H1 (cell line): ENCODE data around the gene DYRK2. TPM values are rescaled to one million over a fixed set of nuclear protein-coding genes. Genes with fewer than 3 reads are reported as not detected.

Experiments
- KDM1A ChIP-seq: fragments of 200-600, 300-600 bp; sonication (generic); IDR thresholded peaks from 2 replicates; pipeline ENCODE4 v1.7.1; 2016; ENCODE audit warnings: mild to moderate bottlenecking, low read length, borderline replicate concordance
- ZNF274 ChIP-seq: IDR thresholded peaks from 2 replicates; pipeline ENCODE4 v1.7.0; 2012; ENCODE audit warnings: low read length, borderline replicate concordance; ENCODE audit errors: extremely low read depth
- polyA plus RNA-seq, 7 experiments: library from polyadenylated mRNA; depleted of rRNA in 3 of 7; stranded (reverse) in 5 of 7; unstranded in 2 of 7; fragments of >200 nt in 5 of 7; fragments of 200-250 nt in 2 of 7; gene quantifications; 1 replicate in 5 of 7; 2 replicates in 1 of 7; 4 replicates in 1 of 7; pipeline versions ENCODE4 v1.2.1 to v1.2.3, GENCODE V29; 2011 to 2013; ENCODE audit warnings: missing spikeins in 2 of 7, mixed read lengths in 2 of 7
- total RNA-seq: library from RNA; stranded (reverse); fragmentation: NEBNext Ultra II Directional; extraction: Animal tissue kit (Norgen Biotek cat#: 25700); gene quantifications from 2 replicates; pipeline ENCODE4 v1.2.1, GENCODE V29; 2021
- TF ChIP-seq, protein P1 (sequence below): fragments of 300-600 bp; sonication (generic); IDR thresholded peaks from 2 replicates; pipeline ENCODE4 v1.7.1; 2012; ENCODE audit warnings: low read length, moderate library complexity, mild to moderate bottlenecking, inconsistent platforms; ENCODE audit not compliant: insufficient replicate concordance
- TF ChIP-seq, protein P2 (sequence below), 3 experiments: IDR thresholded peaks; 1 replicate in 2 of 3; 2 replicates in 1 of 3; pipeline versions ENCODE4 v1.5.1 to v1.6.1; 2011; ENCODE audit warnings: low read length in 3 of 3, mild to moderate bottlenecking in 3 of 3, inconsistent platforms in 2 of 3, low read depth in 1 of 3, moderate library complexity in 1 of 3; ENCODE audit not compliant: insufficient read depth in 1 of 3; ENCODE audit errors: control extremely low read depth in 1 of 3

DYRK2 gene
- total and polyA plus RNA-seq, 2 of the 8 experiments (the other 6 are each of a cell fraction or from before 2014, with no cell fraction given) = 11.2 to 31.6 TPM

DNA sequence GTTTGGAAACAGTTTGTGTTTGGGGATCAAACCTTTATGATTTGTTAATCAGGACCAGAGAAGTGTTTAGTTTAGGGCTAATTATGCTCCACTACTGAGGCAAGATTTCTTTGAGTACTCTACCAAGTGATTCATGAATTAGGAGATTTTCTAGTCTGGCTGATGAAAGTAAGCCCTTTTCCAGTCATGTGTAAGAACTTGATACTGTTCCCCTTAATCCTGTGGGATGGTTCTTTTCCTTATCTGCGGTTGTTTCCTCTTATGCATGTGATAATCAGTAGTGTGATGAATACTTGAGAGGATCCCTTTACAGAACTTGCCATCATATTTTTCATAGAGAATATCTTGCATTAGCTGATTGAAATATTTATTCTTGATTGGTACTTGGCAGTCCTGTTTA lies 42.1 kb downstream of the DYRK2 start (continued):
- TF ChIP-seq, protein P1, sequence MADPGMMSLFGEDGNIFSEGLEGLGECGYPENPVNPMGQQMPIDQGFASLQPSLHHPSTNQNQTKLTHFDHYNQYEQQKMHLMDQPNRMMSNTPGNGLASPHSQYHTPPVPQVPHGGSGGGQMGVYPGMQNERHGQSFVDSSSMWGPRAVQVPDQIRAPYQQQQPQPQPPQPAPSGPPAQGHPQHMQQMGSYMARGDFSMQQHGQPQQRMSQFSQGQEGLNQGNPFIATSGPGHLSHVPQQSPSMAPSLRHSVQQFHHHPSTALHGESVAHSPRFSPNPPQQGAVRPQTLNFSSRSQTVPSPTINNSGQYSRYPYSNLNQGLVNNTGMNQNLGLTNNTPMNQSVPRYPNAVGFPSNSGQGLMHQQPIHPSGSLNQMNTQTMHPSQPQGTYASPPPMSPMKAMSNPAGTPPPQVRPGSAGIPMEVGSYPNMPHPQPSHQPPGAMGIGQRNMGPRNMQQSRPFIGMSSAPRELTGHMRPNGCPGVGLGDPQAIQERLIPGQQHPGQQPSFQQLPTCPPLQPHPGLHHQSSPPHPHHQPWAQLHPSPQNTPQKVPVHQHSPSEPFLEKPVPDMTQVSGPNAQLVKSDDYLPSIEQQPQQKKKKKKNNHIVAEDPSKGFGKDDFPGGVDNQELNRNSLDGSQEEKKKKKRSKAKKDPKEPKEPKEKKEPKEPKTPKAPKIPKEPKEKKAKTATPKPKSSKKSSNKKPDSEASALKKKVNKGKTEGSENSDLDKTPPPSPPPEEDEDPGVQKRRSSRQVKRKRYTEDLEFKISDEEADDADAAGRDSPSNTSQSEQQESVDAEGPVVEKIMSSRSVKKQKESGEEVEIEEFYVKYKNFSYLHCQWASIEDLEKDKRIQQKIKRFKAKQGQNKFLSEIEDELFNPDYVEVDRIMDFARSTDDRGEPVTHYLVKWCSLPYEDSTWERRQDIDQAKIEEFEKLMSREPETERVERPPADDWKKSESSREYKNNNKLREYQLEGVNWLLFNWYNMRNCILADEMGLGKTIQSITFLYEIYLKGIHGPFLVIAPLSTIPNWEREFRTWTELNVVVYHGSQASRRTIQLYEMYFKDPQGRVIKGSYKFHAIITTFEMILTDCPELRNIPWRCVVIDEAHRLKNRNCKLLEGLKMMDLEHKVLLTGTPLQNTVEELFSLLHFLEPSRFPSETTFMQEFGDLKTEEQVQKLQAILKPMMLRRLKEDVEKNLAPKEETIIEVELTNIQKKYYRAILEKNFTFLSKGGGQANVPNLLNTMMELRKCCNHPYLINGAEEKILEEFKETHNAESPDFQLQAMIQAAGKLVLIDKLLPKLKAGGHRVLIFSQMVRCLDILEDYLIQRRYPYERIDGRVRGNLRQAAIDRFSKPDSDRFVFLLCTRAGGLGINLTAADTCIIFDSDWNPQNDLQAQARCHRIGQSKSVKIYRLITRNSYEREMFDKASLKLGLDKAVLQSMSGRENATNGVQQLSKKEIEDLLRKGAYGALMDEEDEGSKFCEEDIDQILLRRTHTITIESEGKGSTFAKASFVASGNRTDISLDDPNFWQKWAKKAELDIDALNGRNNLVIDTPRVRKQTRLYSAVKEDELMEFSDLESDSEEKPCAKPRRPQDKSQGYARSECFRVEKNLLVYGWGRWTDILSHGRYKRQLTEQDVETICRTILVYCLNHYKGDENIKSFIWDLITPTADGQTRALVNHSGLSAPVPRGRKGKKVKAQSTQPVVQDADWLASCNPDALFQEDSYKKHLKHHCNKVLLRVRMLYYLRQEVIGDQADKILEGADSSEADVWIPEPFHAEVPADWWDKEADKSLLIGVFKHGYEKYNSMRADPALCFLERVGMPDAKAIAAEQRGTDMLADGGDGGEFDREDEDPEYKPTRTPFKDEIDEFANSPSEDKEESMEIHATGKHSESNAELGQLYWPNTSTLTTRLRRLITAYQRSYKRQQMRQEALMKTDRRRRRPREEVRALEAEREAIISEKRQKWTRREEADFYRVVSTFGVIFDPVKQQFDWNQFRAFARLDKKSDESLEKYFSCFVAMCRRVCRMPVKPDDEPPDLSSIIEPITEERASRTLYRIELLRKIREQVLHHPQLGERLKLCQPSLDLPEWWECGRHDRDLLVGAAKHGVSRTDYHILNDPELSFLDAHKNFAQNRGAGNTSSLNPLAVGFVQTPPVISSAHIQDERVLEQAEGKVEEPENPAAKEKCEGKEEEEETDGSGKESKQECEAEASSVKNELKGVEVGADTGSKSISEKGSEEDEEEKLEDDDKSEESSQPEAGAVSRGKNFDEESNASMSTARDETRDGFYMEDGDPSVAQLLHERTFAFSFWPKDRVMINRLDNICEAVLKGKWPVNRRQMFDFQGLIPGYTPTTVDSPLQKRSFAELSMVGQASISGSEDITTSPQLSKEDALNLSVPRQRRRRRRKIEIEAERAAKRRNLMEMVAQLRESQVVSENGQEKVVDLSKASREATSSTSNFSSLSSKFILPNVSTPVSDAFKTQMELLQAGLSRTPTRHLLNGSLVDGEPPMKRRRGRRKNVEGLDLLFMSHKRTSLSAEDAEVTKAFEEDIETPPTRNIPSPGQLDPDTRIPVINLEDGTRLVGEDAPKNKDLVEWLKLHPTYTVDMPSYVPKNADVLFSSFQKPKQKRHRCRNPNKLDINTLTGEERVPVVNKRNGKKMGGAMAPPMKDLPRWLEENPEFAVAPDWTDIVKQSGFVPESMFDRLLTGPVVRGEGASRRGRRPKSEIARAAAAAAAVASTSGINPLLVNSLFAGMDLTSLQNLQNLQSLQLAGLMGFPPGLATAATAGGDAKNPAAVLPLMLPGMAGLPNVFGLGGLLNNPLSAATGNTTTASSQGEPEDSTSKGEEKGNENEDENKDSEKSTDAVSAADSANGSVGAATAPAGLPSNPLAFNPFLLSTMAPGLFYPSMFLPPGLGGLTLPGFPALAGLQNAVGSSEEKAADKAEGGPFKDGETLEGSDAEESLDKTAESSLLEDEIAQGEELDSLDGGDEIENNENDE = no peak
- no peak for TF ChIP-seq KDM1A
- TF ChIP-seq ZNF274 = no peak
- TF ChIP-seq, protein P2, sequence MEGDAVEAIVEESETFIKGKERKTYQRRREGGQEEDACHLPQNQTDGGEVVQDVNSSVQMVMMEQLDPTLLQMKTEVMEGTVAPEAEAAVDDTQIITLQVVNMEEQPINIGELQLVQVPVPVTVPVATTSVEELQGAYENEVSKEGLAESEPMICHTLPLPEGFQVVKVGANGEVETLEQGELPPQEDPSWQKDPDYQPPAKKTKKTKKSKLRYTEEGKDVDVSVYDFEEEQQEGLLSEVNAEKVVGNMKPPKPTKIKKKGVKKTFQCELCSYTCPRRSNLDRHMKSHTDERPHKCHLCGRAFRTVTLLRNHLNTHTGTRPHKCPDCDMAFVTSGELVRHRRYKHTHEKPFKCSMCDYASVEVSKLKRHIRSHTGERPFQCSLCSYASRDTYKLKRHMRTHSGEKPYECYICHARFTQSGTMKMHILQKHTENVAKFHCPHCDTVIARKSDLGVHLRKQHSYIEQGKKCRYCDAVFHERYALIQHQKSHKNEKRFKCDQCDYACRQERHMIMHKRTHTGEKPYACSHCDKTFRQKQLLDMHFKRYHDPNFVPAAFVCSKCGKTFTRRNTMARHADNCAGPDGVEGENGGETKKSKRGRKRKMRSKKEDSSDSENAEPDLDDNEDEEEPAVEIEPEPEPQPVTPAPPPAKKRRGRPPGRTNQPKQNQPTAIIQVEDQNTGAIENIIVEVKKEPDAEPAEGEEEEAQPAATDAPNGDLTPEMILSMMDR (IDR thresholded peaks at IDR 0.05; ENCODE audit: control extremely low read depth in 1 of 3, insufficient read depth in 1 of 3, low read depth in 1 of 3, low read length in 3 of 3) = no peak
